Kidney glomerular epithelial cell (primary cell): ENCODE data around the gene KCNMA1.

Experiments used
- DNase-seq: peaks from one replicate; lab custom pipeline; 2025; lab: John Stamatoyannopoulos, UW

KCNMA1 gene

GRCh38 chr10:77267703-77268675 lies 369.6 kb downstream of the KCNMA1 start:
- no peak for DNase-seq

DNA sequence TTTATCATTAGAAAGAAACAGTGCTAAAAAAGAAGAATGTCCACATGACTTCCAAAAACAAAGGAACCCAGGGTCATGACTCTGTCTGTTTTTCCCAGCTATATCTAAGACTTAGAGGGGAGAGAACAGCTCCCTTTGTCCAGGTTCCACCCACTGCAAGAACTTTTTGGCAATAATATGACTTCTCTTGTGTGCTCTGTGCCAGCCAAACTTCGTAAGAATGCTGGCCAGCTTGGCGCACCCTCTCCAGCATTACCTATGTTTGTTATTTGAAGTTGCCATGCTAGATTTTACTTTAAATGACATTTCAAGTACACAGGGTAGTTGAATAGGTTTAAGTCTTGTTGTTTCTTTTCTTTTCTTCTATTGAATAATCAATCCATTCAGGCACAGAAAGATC lies 371.4 kb downstream of the KCNMA1 start:
- DNase-seq = no peak

DNA sequence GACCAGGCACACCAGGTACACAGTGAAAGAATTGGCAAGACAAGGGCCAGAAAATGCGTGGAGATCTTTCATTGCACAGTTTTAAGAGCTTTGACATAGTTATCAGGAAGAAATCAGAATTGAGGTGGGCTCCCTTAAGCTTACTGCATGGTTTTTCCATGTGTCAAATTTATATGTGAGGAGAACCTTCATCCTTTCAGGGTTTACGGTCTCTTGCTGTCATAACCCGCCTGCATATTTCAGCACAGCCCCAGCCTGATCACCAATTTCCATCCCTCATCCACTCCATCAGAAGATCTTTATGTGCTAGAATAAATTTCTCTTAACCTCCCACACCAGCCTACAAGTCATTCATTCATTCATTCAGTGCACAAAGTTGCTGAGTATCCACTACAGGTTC lies 373.1 kb downstream of the KCNMA1 start:
- no peak for DNase-seq

DNA sequence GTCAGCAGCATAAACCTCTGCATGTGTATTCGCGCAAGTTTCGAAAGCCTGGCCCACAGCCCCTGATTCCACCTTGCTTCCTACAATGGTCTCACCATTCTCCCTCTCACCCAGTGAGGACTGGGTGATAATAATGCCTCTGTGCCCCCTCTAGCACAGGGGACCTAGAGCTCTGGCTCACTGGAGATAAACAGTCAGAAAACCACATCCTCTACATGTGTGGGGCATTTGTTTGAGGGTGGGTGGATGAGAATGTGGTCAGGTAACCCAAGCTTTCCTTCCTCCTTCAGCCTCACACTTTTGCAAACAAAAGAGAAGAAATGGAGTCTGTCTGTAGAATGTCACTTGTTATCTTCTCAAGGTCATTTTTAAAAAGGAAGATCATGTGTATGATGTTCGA lies 373.5 kb downstream of the KCNMA1 start:
- DNase-seq = no peak

GRCh38 chr10:77263700-77264099 lies 373.9 kb downstream of the KCNMA1 start:
- no peak for DNase-seq

DNA sequence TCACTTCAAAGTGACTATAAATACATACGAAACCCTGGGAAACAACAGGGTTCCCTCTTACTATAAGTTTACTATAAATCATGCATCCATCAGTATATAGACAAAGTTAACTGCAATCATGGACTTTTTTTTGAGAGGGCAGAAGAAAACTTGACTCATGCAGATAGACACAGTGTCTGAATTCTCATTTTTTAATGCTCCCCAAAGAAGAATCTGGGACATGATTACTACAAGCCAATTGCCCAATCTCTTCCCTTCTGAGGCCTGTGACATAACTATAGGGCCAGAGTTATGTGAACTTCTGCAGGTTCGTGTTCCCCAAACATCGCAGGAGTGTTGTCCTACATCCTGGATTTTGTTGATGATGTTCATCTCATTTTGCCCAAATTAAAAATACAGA lies 376.5 kb downstream of the KCNMA1 start:
- DNase-seq = no peak

- no peak for DNase-seq
Observed at GRCh38 chr10:77259171-77259874, 378.3 kb downstream of the KCNMA1 start.

GRCh38 chr10:77256346-77256745 lies 381.3 kb downstream of the KCNMA1 start:
- DNase-seq = no peak

DNA sequence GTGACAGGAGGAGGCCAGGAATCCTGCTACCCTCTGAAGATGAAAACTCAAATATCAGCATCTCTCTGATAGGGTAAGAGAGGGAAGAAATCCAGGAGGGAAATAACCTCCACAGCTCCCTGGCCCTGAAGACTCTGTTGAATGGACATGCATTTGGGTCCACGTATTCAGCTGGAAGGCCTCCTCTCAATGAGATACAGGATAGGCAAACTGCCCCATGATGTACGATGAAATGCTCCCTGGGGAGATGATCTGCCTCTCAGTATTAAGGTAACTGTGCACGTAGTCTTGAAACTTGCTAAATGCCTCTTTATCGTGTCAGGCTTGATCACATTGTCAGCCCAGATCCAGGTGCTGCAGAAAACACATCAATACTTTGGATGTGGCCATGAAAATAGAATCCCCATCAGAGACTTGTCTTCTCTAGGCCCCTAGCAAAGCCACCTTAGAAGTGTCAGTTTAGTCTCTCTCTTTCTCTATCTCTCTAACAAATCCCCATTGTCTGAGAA lies 384.0 kb downstream of the KCNMA1 start:
- DNase-seq = no peak

DNA sequence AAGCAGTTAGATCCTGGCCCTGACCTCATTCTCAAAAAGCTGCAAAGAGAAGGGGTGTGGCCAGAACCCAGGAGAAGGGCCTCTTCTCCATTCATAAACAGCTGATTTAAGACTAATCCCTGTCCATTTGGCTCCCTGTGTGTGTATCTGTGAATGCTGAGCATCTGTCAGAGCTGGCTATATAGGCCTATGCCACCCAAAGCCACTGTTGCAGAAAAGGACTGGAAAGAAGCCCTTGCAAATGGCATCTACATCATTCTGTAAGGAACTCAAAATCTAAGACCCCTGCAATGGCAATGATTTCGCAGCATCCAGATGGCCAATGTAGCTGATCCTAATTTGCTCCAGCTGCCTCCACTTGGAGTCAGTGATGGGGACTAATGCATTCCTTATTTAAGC lies 384.5 kb downstream of the KCNMA1 start:
- no peak for DNase-seq

DNA sequence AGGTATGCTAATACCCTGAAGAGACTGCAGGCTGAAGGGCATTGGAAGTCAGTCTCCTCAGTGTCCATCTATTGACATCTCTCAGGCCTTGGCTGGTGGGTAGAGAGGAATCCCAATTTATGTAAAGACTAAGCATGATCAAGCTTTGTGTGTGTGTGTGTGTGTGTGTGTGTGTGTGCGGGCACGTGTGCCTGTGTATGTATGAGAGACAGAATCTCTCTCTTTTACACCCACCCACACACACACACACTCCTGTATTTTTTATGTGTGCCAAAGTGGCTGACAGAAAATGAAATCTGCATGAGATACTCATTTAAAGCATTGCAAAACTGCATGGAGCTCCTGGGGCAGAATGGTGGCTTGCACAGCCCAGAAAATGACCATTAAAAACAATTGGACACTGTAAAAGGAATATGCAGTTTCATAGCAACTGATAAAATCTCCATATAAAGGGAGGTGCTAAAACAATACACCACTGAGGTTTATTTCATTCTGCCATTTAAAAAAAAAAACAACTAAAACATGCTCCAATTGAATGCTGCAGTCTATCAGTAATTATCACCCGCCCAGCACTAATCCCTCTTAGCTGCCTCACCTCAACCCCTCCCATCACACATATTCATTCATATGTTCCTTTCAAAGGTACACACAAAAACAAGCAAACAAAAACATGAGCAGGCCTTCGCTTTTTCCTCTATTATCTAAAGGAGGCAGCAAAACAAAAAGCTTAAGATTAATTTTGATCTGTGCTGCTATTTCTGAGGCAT lies 385.0 kb downstream of the KCNMA1 start:
- DNase-seq = no peak

GRCh38 chr10:77251297-77252013 lies 386.2 kb downstream of the KCNMA1 start:
- peak; percentile 48 for DNase-seq

DNA sequence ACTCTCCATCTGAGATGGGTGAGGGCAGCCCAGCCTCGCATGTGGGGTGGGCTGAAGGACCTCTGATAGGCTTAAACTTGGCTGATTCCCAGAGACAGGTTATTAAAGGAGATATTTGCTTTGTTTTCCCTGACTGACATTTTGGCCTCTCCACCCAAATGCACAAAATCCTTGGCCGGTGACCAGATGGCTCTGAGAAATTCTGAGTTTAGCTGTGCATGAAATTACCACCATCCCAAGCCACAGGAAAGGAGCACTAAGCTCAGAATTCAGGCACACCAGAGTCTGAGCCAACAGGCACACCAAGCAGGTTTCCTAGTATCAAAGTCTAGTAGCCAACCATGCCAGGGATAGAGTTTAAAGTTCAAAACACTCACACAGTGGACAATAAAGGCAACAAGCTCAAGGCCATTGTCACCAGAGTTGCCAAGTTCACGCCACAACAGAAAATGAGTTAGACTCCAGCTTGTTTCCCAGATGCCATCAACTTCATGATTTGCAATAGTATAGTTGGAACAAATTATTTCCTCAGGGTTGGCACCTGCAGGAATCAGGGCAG lies 387.6 kb downstream of the KCNMA1 start:
- DNase-seq = no peak

- DNase-seq = no peak
Observed at GRCh38 chr10:77248104-77248790, 389.4 kb downstream of the KCNMA1 start.

DNA sequence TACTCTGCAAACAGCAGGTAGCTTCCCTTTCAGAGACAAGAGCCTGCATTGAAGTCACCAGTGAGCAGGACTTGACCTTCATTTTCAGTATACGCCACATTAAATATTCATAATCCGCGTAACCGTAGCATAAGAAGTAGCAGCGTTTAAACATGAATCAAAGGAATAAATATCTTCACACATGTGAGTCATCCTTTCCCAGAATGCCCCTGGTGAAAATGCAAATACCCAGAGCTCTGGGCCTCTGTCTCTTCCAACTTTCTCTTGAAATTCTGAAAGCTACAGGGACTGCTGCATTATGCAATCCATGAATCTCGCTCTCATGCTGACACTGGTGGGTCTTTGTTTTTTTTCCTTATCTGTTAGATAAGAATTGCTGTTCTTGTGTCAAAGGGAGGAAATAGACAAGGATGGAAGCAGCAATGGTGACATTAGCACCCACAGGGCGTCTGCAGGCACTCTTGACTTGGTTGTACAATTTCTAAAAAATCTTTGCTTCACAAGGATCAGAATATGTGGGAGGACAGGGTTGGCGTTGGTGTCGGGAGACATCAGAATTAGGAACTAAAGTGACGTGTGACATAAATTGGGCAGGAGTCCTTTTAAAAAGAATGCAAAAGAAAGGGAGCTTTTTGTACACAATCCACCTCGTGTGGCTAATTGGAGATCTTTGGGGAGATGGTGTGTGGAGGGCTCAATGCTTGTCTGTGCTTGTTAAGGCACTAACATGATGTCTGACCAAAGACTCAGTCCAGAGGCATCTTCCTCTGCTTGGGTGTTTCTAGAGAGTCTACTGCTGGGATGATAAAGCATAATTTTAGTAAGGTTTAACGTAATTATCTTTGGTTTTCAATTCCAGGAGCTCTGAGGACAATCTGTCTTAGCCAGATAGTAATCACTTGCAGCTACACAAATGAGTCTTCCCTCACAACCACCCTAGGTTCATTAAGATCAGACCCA lies 390.3 kb downstream of the KCNMA1 start:
- no peak for DNase-seq

DNA sequence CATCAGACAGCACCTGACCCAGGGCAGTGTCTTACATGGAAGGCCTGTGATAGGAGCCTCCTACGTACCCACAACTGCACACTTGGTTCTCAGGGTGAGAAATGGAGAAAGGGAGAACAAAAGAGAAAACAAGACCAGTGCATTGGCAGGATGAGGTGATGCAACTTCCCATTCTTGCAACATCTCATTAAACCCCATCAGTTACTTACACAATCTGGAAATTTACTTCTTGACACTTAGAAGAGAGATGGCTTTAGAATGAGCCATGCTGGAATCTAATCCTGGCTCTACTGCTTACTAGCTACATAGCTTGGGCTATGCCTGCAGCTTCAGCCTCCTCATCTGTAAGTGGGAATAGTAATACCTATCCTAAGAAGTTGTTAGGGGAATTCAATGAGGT lies 391.7 kb downstream of the KCNMA1 start:
- DNase-seq = no peak

DNA sequence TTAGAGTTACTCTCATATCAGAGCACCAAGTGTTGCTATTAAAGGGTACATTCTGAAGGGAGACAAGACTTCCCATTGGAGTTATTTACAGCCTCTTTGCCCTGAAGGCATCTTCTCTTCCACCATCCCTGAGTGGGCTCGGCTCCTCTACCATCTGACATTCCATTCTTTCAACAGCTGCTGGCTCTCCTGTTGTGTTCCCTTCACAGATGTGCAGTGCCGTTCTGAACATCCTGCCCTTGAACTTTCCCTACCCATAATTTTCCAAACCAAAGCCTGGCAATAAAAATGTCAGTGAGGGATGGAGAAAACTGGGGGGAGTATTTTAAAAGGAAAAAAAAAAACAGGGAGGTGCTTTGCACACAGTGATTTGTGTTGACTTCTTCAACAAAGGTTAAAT lies 392.9 kb downstream of the KCNMA1 start:
- no peak for DNase-seq

DNA sequence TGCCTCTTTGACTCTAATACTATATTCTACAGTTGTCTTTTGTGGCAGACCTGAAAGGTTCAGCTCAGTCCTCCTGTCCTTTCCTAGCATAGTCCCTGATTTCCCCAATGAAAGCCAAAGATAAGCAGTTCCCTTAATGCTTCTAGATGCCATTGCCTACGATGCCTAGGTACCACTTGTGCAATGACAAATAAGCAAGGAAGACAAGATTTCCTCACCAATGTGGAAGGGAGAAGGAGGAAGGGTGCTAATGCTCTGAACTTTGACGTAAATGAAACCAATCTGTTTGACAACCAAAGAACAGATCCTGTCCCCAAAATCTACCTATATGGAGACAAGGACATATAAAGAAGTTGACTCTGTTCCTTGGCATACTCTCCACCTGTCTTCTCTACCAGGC lies 393.3 kb downstream of the KCNMA1 start:
- DNase-seq = no peak

- DNase-seq = no peak
Observed at GRCh38 chr10:77241350-77241725, 396.3 kb downstream of the KCNMA1 start.
